CD4-positive, alpha-beta memory T cell (primary cell): ENCODE data around the gene RABGAP1L. TPM values are rescaled to one million over a fixed set of nuclear protein-coding genes. Genes with fewer than 3 reads are reported as not detected.
"Not testable (repeated sequence)": the region's sequence is repeated elsewhere in the genome, so short reads cannot be mapped to it uniquely, and the experiment has no call there.

Experiments used
- CTCF ChIA-PET: fragments of 350-600 bp; sonication (Branson Sonifier 250); formaldehyde crosslinking; loops from one replicate; lab custom pipeline; 2021; ENCODE audit warnings: inconsistent platforms; ENCODE audit not compliant: partially characterized antibody; lab: Charles Lee
- POLR2A ChIA-PET: fragments of 350-600 bp; sonication (Branson Sonifier 250); formaldehyde crosslinking; loops from one replicate; lab custom pipeline; 2021; ENCODE audit not compliant: partially characterized antibody; lab: Charles Lee
- DNase-seq, 5 donors: peaks; one replicate each; pipeline versions ENCODE4 v3.0.0 to v3.0.0-alpha.2; 2020 to 2022; ENCODE audit warnings: mixed read lengths in 1 of 5
- H3K27ac ChIP-seq: one replicate; pipeline ENCODE4 v1.7.0; 2013; ENCODE audit warnings: low read depth, low read length
- H3K27me3 ChIP-seq: 2 replicates; pipeline ENCODE4 v1.7.0; 2013; ENCODE audit warnings: mild to moderate bottlenecking, low read length, moderate library complexity; ENCODE audit not compliant: insufficient read depth
- H3K36me3 ChIP-seq: 2 replicates; pipeline ENCODE4 v1.7.0; 2013; ENCODE audit warnings: mild to moderate bottlenecking, low read length, moderate library complexity; ENCODE audit not compliant: insufficient read depth
- H3K4me1 ChIP-seq: 2 replicates; pipeline ENCODE4 v1.7.0; 2013; ENCODE audit warnings: mild to moderate bottlenecking, low read length, moderate library complexity; ENCODE audit not compliant: insufficient read depth
- H3K4me3 ChIP-seq, 2 donors: one replicate each; pipeline ENCODE4 v1.7.0; 2013; ENCODE audit warnings: low read length in 2 of 2, mild to moderate bottlenecking in 1 of 2
- H3K9me3 ChIP-seq, 2 donors: one replicate each; pipeline ENCODE4 v1.7.0; 2013; ENCODE audit warnings: low read length in 2 of 2, control low read depth in 1 of 2; ENCODE audit not compliant: control insufficient read depth in 1 of 2
- H3K27ac Mint-ChIP-seq, 7 donors: one replicate each; pipeline ENCODE4 v1.8.0; 2020 to 2021; ENCODE audit warnings: mixed read lengths in 7 of 7, mild to moderate bottlenecking in 6 of 7, inconsistent platforms in 3 of 7, moderate library complexity in 3 of 7
- H3K27me3 Mint-ChIP-seq, 2 donors: one replicate each; pipeline ENCODE4 v1.8.0; 2020 to 2021; ENCODE audit warnings: mixed read lengths in 2 of 2
- H3K36me3 Mint-ChIP-seq, 2 donors: one replicate each; pipeline ENCODE4 v1.8.0; 2020 to 2021; ENCODE audit warnings: mixed read lengths in 2 of 2, inconsistent platforms in 1 of 2, mild to moderate bottlenecking in 1 of 2
- H3K4me1 Mint-ChIP-seq, 4 donors: one replicate each; pipeline ENCODE4 v1.8.0; 2020 to 2021; ENCODE audit warnings: mixed read lengths in 4 of 4, mild to moderate bottlenecking in 1 of 4
- H3K4me3 Mint-ChIP-seq, 8 donors: one replicate each; pipeline ENCODE4 v1.8.0; 2020 to 2021; ENCODE audit warnings: mixed read lengths in 8 of 8, mild to moderate bottlenecking in 7 of 8, moderate library complexity in 6 of 8, inconsistent platforms in 3 of 8
- H3K9me3 Mint-ChIP-seq, 8 donors: one replicate each; pipeline ENCODE4 v1.8.0; 2020 to 2021; ENCODE audit warnings: mixed read lengths in 8 of 8, mild to moderate bottlenecking in 5 of 8, inconsistent platforms in 3 of 8, moderate library complexity in 1 of 8
- intact Hi-C: fragments of 100-400 bp; cut with micrococcal nuclease; formaldehyde crosslinking; loops from one replicate; pipeline ENCODE4 v1.15.1; 2023
- polyA plus RNA-seq, 2 donors: library from polyadenylated mRNA; unstranded; fragments of 300-500 nt; fragmentation: Illumina TruSeq; gene quantifications; one replicate each; pipeline ENCODE4 v1.2.3, GENCODE V29; 2021
- total RNA-seq, 2 experiments: library from RNA; stranded (reverse); gene quantifications; one replicate each; pipeline ENCODE4 v1.2.3, GENCODE V29; 2021

The RABGAP1L gene
- total and polyA plus RNA-seq, 4 experiments from 2014 or later = 75.7 to 114 (median 96.8) TPM

- Mint-ChIP-seq H3K4me1 (no peaks in the 10 kb centered on the region), H3K9me3 (no peaks in the 10 kb centered on the region), H3K36me3 (peaks cover 15 to 17% of the 10 kb centered on the region in 2 donors), H3K4me3 (no peak overlapping the region), H3K27me3 (no peaks in the 10 kb centered on the region), H3K27ac (no peak overlapping the region)
- Histone ChIP-seq H3K36me3 (no peaks in the 10 kb centered on the region), H3K27me3 (no peaks in the 10 kb centered on the region), H3K4me3 (no peak overlapping the region), H3K4me1 (no peaks in the 10 kb centered on the region), H3K9me3 (no peaks in the 10 kb centered on the region), H3K27ac (no peak overlapping the region)
- CTCF ChIA-PET = no interaction called here
- DNase-seq = no peak
- intact Hi-C loops = no loop called here
- POLR2A ChIA-PET = no interaction called here
Measured at GRCh38 chr1:174700775-174701174, 541.5 kb downstream of the RABGAP1L start.

GRCh38 chr1:174701565-174701964 lies 542.2 kb downstream of the RABGAP1L start:
- Mint-ChIP-seq H3K4me1 (no peaks in the 10 kb centered on the region), H3K9me3 (no peaks in the 10 kb centered on the region), H3K4me3 (no peak overlapping the region), H3K27me3 (no peaks in the 10 kb centered on the region), H3K36me3 (peaks cover 15 to 16% of the 10 kb centered on the region in 2 donors), H3K27ac (peak overlapping the region in 1 of 7 donors; percentile 27)
- Histone ChIP-seq H3K9me3 (no peaks in the 10 kb centered on the region), H3K27me3 (no peaks in the 10 kb centered on the region), H3K36me3 (no peaks in the 10 kb centered on the region), H3K27ac (no peak overlapping the region), H3K4me1 (no peaks in the 10 kb centered on the region), H3K4me3 (no peak overlapping the region)
- intact Hi-C loops = no loop called here
- POLR2A ChIA-PET = no interaction called here
- DNase-seq = no peak
- CTCF ChIA-PET = no interaction called here

- Mint-ChIP-seq H3K9me3 (no peaks in the 10 kb centered on the region), H3K27ac (peak overlapping the region in 2 of 7 donors; percentile 23 to 27), H3K4me1 (no peaks in the 10 kb centered on the region), H3K4me3 (no peak overlapping the region), H3K36me3 (peaks cover 15 to 20% of the 10 kb centered on the region in 2 donors), H3K27me3 (no peaks in the 10 kb centered on the region)
- Histone ChIP-seq H3K27me3 (no peaks in the 10 kb centered on the region), H3K4me1 (no peaks in the 10 kb centered on the region), H3K36me3 (no peaks in the 10 kb centered on the region), H3K9me3 (no peaks in the 10 kb centered on the region), H3K4me3 (no peak overlapping the region), H3K27ac (no peak overlapping the region)
- intact Hi-C loops = no loop called here
- no peak for DNase-seq
- POLR2A ChIA-PET = no interaction called here
- CTCF ChIA-PET = no interaction called here
Measured at GRCh38 chr1:174702011-174702410, 542.7 kb downstream of the RABGAP1L start.

GRCh38 chr1:174703309-174703708 lies 544.0 kb downstream of the RABGAP1L start:
- H3K36me3 Mint-ChIP-seq = peaks cover 27 to 31% of the 10 kb centered on the region in 2 donors
- H3K27me3 Mint-ChIP-seq = no peaks in the 10 kb centered on the region
- no peak overlapping the region for H3K4me3 Mint-ChIP-seq
- no peak for DNase-seq
- no peaks in the 10 kb centered on the region for H3K36me3 ChIP-seq
- H3K4me3 ChIP-seq = no peak overlapping the region
- no peaks in the 10 kb centered on the region for H3K27me3 ChIP-seq
- no peaks in the 10 kb centered on the region for H3K4me1 ChIP-seq
- intact Hi-C loops = no loop called here
- H3K9me3 Mint-ChIP-seq = peaks cover 0 to 6% (median 0%) of the 10 kb centered on the region in 8 donors
- CTCF ChIA-PET = interaction anchor here (0.7 kb wide), 1 partner anchor 441 kb away, joined by 3 read pairs; no protein-coding TSS in a partner anchor
- no peak overlapping the region for H3K27ac Mint-ChIP-seq
- H3K4me1 Mint-ChIP-seq = no peaks in the 10 kb centered on the region
- no peaks in the 10 kb centered on the region for H3K9me3 ChIP-seq
- POLR2A ChIA-PET = no interaction called here
- H3K27ac ChIP-seq = no peak overlapping the region

- no peaks in the 10 kb centered on the region for H3K4me1 ChIP-seq
- ChIA-PET POLR2A (interaction anchor here (0.6 kb wide), 1 partner anchor 144 kb away, joined by 3 read pairs; no protein-coding TSS in a partner anchor), CTCF (no interaction called here)
- no peak for DNase-seq
- peaks cover 31 to 35% of the 10 kb centered on the region in 2 donors for H3K36me3 Mint-ChIP-seq
- no peaks in the 10 kb centered on the region for H3K27me3 Mint-ChIP-seq
- H3K4me3 ChIP-seq = no peak overlapping the region
- H3K27ac Mint-ChIP-seq = no peak overlapping the region
- H3K36me3 ChIP-seq = no peaks in the 10 kb centered on the region
- no peak overlapping the region for H3K4me3 Mint-ChIP-seq
- H3K27me3 ChIP-seq = no peaks in the 10 kb centered on the region
- intact Hi-C loops = no loop called here
- no peaks in the 10 kb centered on the region for H3K4me1 Mint-ChIP-seq
- H3K9me3 ChIP-seq = no peaks in the 10 kb centered on the region
- no peak overlapping the region for H3K27ac ChIP-seq
- H3K9me3 Mint-ChIP-seq = peaks cover 0 to 8% (median 0%) of the 10 kb centered on the region in 8 donors
Measured at GRCh38 chr1:174704300-174704699, 545.0 kb downstream of the RABGAP1L start.

- Histone ChIP-seq H3K36me3 (no peaks in the 10 kb centered on the region), H3K27ac (no peak overlapping the region), H3K27me3 (no peaks in the 10 kb centered on the region), H3K4me3 (no peak overlapping the region), H3K4me1 (no peaks in the 10 kb centered on the region), H3K9me3 (no peaks in the 10 kb centered on the region)
- CTCF ChIA-PET = no interaction called here
- POLR2A ChIA-PET = no interaction called here
- peaks cover 0 to 8% (median 0%) of the 10 kb centered on the region in 8 donors for H3K9me3 Mint-ChIP-seq
- H3K27me3 Mint-ChIP-seq = no peaks in the 10 kb centered on the region
- intact Hi-C loops = no loop called here
- H3K27ac Mint-ChIP-seq = no peak overlapping the region
- H3K4me3 Mint-ChIP-seq = no peak overlapping the region
- H3K4me1 Mint-ChIP-seq = peaks cover 0 to 2% (median 0%) of the 10 kb centered on the region in 4 donors
- peaks cover 29 to 68% of the 10 kb centered on the region in 2 donors for H3K36me3 Mint-ChIP-seq
- no peak for DNase-seq
Measured at GRCh38 chr1:174710868-174711845, 551.8 kb downstream of the RABGAP1L start.

- H3K27ac ChIP-seq, intact Hi-C loops, H3K27me3 ChIP-seq, H3K4me3 Mint-ChIP-seq, CTCF ChIA-PET, H3K4me1 ChIP-seq, H3K4me3 ChIP-seq, H3K9me3 Mint-ChIP-seq, POLR2A ChIA-PET, H3K27me3 Mint-ChIP-seq, H3K4me1 Mint-ChIP-seq, H3K27ac Mint-ChIP-seq, H3K36me3 ChIP-seq, DNase-seq, H3K9me3 ChIP-seq: not testable (repeated sequence)
- peaks cover 27 to 64% of the 10 kb centered on the region in 2 donors for H3K36me3 Mint-ChIP-seq
Measured at GRCh38 chr1:174711848-174712247, 552.5 kb downstream of the RABGAP1L start.
